ENCODE measurements around the gene CUBN.

GRCh38 chr10:17021656-17022465, 107.8 kb downstream of the CUBN start:
- TF ChIP-seq CREM (IDR thresholded peaks at IDR 0.05; ENCODE audit: low read depth) (no peak), SPI1 (IDR thresholded peaks at IDR 0.05; ENCODE audit: borderline replicate concordance, low read depth, low read length) (no peak), USF1 (CRISPR knock-in tag; IDR thresholded peaks at IDR 0.05) (no peak), TRIM28 (IDR thresholded peaks at IDR 0.05) (no peak), KLF13 (tag; IDR thresholded peaks at IDR 0.05; ENCODE audit: borderline replicate concordance, low read depth) (no peak), FOXO4 (CRISPR knock-in tag; IDR thresholded peaks at IDR 0.05) (no peak), FOXM1 (IDR thresholded peaks at IDR 0.05; ENCODE audit: low read depth) (no peak), FOXM1 (CRISPR knock-in tag; IDR thresholded peaks at IDR 0.05; ENCODE audit: low read depth) (no peak), KDM5B (IDR thresholded peaks at IDR 0.05; ENCODE audit: insufficient replicate concordance, low read depth, low read length) (no peak), ZNF121 (CRISPR knock-in tag; conservative IDR thresholded peaks at IDR 0.05) (no peak)

All from K562 (cell line).